ENCODE data around the gene SMCO4.
A peak's percentile ranks its signal among the peaks of the same experiment; 100 is the strongest.

Gene SMCO4

GRCh38 chr11:93549976-93550375, 6.8 kb upstream of the SMCO4 start:
- Mint-ChIP-seq H3K27ac (peak overlapping the region; percentile 1 to 21 (median 13)), H3K4me3 (no peak overlapping the region), H3K36me3 (ENCODE audit: low read depth) (no peaks in the 10 kb centered on the region), H3K4me1 (peaks cover 17% of the 10 kb centered on the region), H3K9me3 (no peaks in the 10 kb centered on the region), H3K27me3 (ENCODE audit: low read depth) (peaks cover 19% of the 10 kb centered on the region)
- TF ChIP-seq CTCF (IDR thresholded peaks at IDR 0.05; ENCODE audit: unreplicated experiment in 3 of 3), result no peak

- Mint-ChIP-seq H3K4me1 (peaks cover 17% of the 10 kb centered on the region), H3K4me3 (no peak overlapping the region), H3K27ac (peak overlapping the region in 2 of 3 experiments; percentile 28 to 52), H3K9me3 (no peaks in the 10 kb centered on the region), H3K27me3 (ENCODE audit: low read depth) (peaks cover 23% of the 10 kb centered on the region), H3K36me3 (ENCODE audit: low read depth) (no peaks in the 10 kb centered on the region)
- TF ChIP-seq CTCF (IDR thresholded peaks at IDR 0.05; ENCODE audit: unreplicated experiment in 3 of 3), result no peak
Observed at GRCh38 chr11:93548679-93549319, 5.6 kb upstream of the SMCO4 start.

- Mint-ChIP-seq H3K36me3 (ENCODE audit: low read depth) (no peaks in the 10 kb centered on the region), H3K4me3 (peak overlapping the region in 1 of 3 experiments; percentile 12), H3K9me3 (no peaks in the 10 kb centered on the region), H3K27me3 (ENCODE audit: low read depth) (peaks cover 28% of the 10 kb centered on the region), H3K27ac (peak overlapping the region; percentile 23 to 37 (median 31)), H3K4me1 (peaks cover 21% of the 10 kb centered on the region)
- TF ChIP-seq CTCF (IDR thresholded peaks at IDR 0.05; ENCODE audit: unreplicated experiment in 3 of 3), result no peak
Observed at GRCh38 chr11:93547773-93548172, 4.6 kb upstream of the SMCO4 start.

- Mint-ChIP-seq H3K4me3 (peak overlapping the region in 1 of 3 experiments; percentile 22), H3K4me1 (peaks cover 23% of the 10 kb centered on the region), H3K9me3 (no peaks in the 10 kb centered on the region), H3K27ac (peak overlapping the region in 1 of 3 experiments; percentile 31), H3K36me3 (ENCODE audit: low read depth) (no peaks in the 10 kb centered on the region), H3K27me3 (ENCODE audit: low read depth) (peaks cover 28% of the 10 kb centered on the region)
- TF ChIP-seq CTCF (IDR thresholded peaks at IDR 0.05; ENCODE audit: unreplicated experiment in 3 of 3), result no peak
Observed at GRCh38 chr11:93547028-93547427, 3.8 kb upstream of the SMCO4 start.

GRCh38 chr11:93545566-93545965, 2.4 kb upstream of the SMCO4 start:
- Mint-ChIP-seq H3K36me3 (ENCODE audit: low read depth) (no peaks in the 10 kb centered on the region), H3K27me3 (ENCODE audit: low read depth) (peaks cover 23% of the 10 kb centered on the region), H3K27ac (no peak overlapping the region), H3K4me1 (peaks cover 27% of the 10 kb centered on the region), H3K9me3 (no peaks in the 10 kb centered on the region), H3K4me3 (peak overlapping the region; percentile 30 to 55 (median 45))
- no peak for TF ChIP-seq CTCF (IDR thresholded peaks at IDR 0.05; ENCODE audit: unreplicated experiment in 3 of 3)

- Mint-ChIP-seq H3K27me3 (ENCODE audit: low read depth) (peaks cover 23% of the 10 kb centered on the region), H3K27ac (no peak overlapping the region), H3K4me3 (peak overlapping the region; percentile 87 to 95 (median 93)), H3K36me3 (ENCODE audit: low read depth) (no peaks in the 10 kb centered on the region), H3K9me3 (no peaks in the 10 kb centered on the region), H3K4me1 (peaks cover 22% of the 10 kb centered on the region)
- no peak for TF ChIP-seq CTCF (IDR thresholded peaks at IDR 0.05; ENCODE audit: unreplicated experiment in 3 of 3)
Observed at GRCh38 chr11:93542811-93543229, 371 bp downstream of the SMCO4 start.
